Measurements from ENCODE around the gene BNC2. TPM values are rescaled to one million over a fixed set of nuclear protein-coding genes. Genes with fewer than 3 reads are reported as not detected.

BNC2 gene
- total RNA-seq, 1 donor from 2014 or later, result 38.0 TPM

- FAIRE-seq, result no peak
- H3K4me1 Mint-ChIP-seq (ENCODE audit: low read depth, unreplicated experiment), result peaks cover 31% of the 10 kb centered on the region
- H3K36me3 Mint-ChIP-seq (ENCODE audit: low read depth, unreplicated experiment), result peaks cover 1% of the 10 kb centered on the region
- H3K9me3 Mint-ChIP-seq (ENCODE audit: unreplicated experiment), result peaks cover 2% of the 10 kb centered on the region
- Histone ChIP-seq H3K4me2 (ENCODE audit: low read length) (no peak overlapping the region), H3K27ac (ENCODE audit: low read depth, low read length) (no peak overlapping the region), H2AFZ (ENCODE audit: low read depth, low read length) (no peak overlapping the region), H4K20me1 (ENCODE audit: insufficient read depth, low read length) (no peaks in the 10 kb centered on the region), H3K27me3 (ENCODE audit: insufficient read depth, low read length) (no peaks in the 10 kb centered on the region), H3K36me3 (ENCODE audit: insufficient read depth, low read length) (peaks cover 4% of the 10 kb centered on the region), H3K9me3 (ENCODE audit: insufficient read depth, low read depth, low read length) (no peaks in the 10 kb centered on the region), H3K9ac (ENCODE audit: low read length) (no peak overlapping the region), H3K4me1 (ENCODE audit: insufficient read depth, low read length) (peaks cover 23% of the 10 kb centered on the region), H3K79me2 (ENCODE audit: insufficient read depth, low read length) (no peaks in the 10 kb centered on the region), H3K4me3 (ENCODE audit: insufficient read depth, low read depth, low read length) (no peak overlapping the region)
- H3K27me3 Mint-ChIP-seq (ENCODE audit: low read depth, unreplicated experiment), result no peaks in the 10 kb centered on the region
- no peak for TF ChIP-seq CTCF (IDR thresholded peaks at IDR 0.05; ENCODE audit: insufficient read depth, low read depth, low read length)
- no peak for TF ChIP-seq EZH2 (IDR thresholded peaks at IDR 0.05; ENCODE audit: insufficient read depth, low read length)
- peak; percentile 81 for DNase-seq (ENCODE audit: low read depth)
- H3K27ac Mint-ChIP-seq (ENCODE audit: unreplicated experiment), result peak overlapping the region; percentile 54
- no peak overlapping the region for H3K4me3 Mint-ChIP-seq (ENCODE audit: unreplicated experiment)
These were observed 339.5 kb downstream of the BNC2 start for GRCh38 chr9:16530669-16531642.

- peaks cover 4% of the 10 kb centered on the region for H3K36me3 ChIP-seq (ENCODE audit: insufficient read depth, low read length)
- Mint-ChIP-seq H3K36me3 (ENCODE audit: low read depth, unreplicated experiment) (peaks cover 4% of the 10 kb centered on the region), H3K9me3 (ENCODE audit: unreplicated experiment) (peaks cover 3% of the 10 kb centered on the region), H3K27me3 (ENCODE audit: low read depth, unreplicated experiment) (no peaks in the 10 kb centered on the region), H3K4me1 (ENCODE audit: low read depth, unreplicated experiment) (peaks cover 29% of the 10 kb centered on the region), H3K4me3 (ENCODE audit: unreplicated experiment) (no peak overlapping the region), H3K27ac (ENCODE audit: unreplicated experiment) (no peak overlapping the region)
- H3K27ac ChIP-seq (ENCODE audit: low read depth, low read length), result no peak overlapping the region
- TF ChIP-seq CTCF (IDR thresholded peaks at IDR 0.05; ENCODE audit: insufficient read depth, low read depth, low read length) (no peak), EZH2 (IDR thresholded peaks at IDR 0.05; ENCODE audit: insufficient read depth, low read length) (no peak)
- peaks cover 7% of the 10 kb centered on the region for H3K79me2 ChIP-seq (ENCODE audit: insufficient read depth, low read length)
- H3K4me3 ChIP-seq (ENCODE audit: insufficient read depth, low read depth, low read length), result no peak overlapping the region
- no peak overlapping the region for H3K4me2 ChIP-seq (ENCODE audit: low read length)
- H4K20me1 ChIP-seq (ENCODE audit: insufficient read depth, low read length), result no peaks in the 10 kb centered on the region
- no peak overlapping the region for H2AFZ ChIP-seq (ENCODE audit: low read depth, low read length)
- no peak for DNase-seq (ENCODE audit: low read depth)
- peaks cover 21% of the 10 kb centered on the region for H3K4me1 ChIP-seq (ENCODE audit: insufficient read depth, low read length)
- no peak overlapping the region for H3K9ac ChIP-seq (ENCODE audit: low read length)
- no peaks in the 10 kb centered on the region for H3K27me3 ChIP-seq (ENCODE audit: insufficient read depth, low read length)
- FAIRE-seq, result no peak
- no peaks in the 10 kb centered on the region for H3K9me3 ChIP-seq (ENCODE audit: insufficient read depth, low read depth, low read length)
These were observed 342.9 kb downstream of the BNC2 start for GRCh38 chr9:16527573-16527972.

- H3K9me3 ChIP-seq (ENCODE audit: insufficient read depth, low read depth, low read length), result no peaks in the 10 kb centered on the region
- DNase-seq (ENCODE audit: low read depth) (peak; percentile 82), FAIRE-seq (no peak)
- peaks cover 4% of the 10 kb centered on the region for H3K36me3 ChIP-seq (ENCODE audit: insufficient read depth, low read length)
- Mint-ChIP-seq H3K4me3 (ENCODE audit: unreplicated experiment) (no peak overlapping the region), H3K9me3 (ENCODE audit: unreplicated experiment) (peaks cover 6% of the 10 kb centered on the region), H3K36me3 (ENCODE audit: low read depth, unreplicated experiment) (peaks cover 4% of the 10 kb centered on the region), H3K27me3 (ENCODE audit: low read depth, unreplicated experiment) (no peaks in the 10 kb centered on the region), H3K27ac (ENCODE audit: unreplicated experiment) (peak overlapping the region; percentile 79), H3K4me1 (ENCODE audit: low read depth, unreplicated experiment) (peaks cover 34% of the 10 kb centered on the region)
- no peak overlapping the region for H2AFZ ChIP-seq (ENCODE audit: low read depth, low read length)
- H4K20me1 ChIP-seq (ENCODE audit: insufficient read depth, low read length), result no peaks in the 10 kb centered on the region
- H3K79me2 ChIP-seq (ENCODE audit: insufficient read depth, low read length), result peaks cover 7% of the 10 kb centered on the region
- no peak overlapping the region for H3K9ac ChIP-seq (ENCODE audit: low read length)
- H3K27ac ChIP-seq (ENCODE audit: low read depth, low read length), result peak overlapping the region; percentile 55
- no peaks in the 10 kb centered on the region for H3K27me3 ChIP-seq (ENCODE audit: insufficient read depth, low read length)
- H3K4me3 ChIP-seq (ENCODE audit: insufficient read depth, low read depth, low read length), result no peak overlapping the region
- H3K4me2 ChIP-seq (ENCODE audit: low read length), result peak overlapping the region; percentile 56
- H3K4me1 ChIP-seq (ENCODE audit: insufficient read depth, low read length), result peaks cover 26% of the 10 kb centered on the region
- TF ChIP-seq CTCF (IDR thresholded peaks at IDR 0.05; ENCODE audit: insufficient read depth, low read depth, low read length) (no peak), EZH2 (IDR thresholded peaks at IDR 0.05; ENCODE audit: insufficient read depth, low read length) (no peak)
These were observed 344.1 kb downstream of the BNC2 start for GRCh38 chr9:16526380-16526779.

Measured in astrocyte (in vitro differentiated cells and primary cell).